Measurements from ENCODE around the gene FAM83E.
"Not testable (repeated sequence)": the region's sequence is repeated elsewhere in the genome, so short reads cannot be mapped to it uniquely, and the experiment has no call there.

FAM83E gene

GRCh38 chr19:48614436-48615230 is at the start of gene FAM83E:
Gene FAM83E, minus strand, starts transcription at chr19:48615076. Its CDS starts 1,704 bp downstream, at chr19:48613372.
- peak; percentile 31 for DNase-seq

GRCh38 chr19:48664476-48664875 is 49.6 kb upstream of the FAM83E start:
- DNase-seq, result no peak

GRCh38 chr19:48663667-48664066 is 48.8 kb upstream of the FAM83E start:
- no peak for DNase-seq

DNA sequence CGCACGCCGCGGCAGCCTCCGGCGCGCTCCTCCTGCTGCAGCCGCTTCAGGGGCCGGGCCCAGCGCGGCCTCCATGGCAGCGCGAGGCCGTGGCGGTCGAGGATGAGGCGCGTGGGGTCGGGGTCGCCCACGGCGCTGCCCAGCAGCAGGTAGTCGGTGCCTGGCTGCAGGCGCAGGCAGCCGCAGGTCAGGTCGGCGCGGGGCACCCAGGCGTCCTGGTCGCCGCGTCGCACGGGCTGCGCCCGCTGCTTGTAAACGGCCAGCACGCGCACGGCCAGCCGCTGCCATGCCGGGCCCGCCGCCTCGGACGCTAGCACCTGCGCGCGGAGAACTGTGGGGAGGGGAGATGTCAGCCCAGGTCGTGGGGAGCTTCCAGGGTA is 46.8 kb upstream of the FAM83E start:
- no peak for DNase-seq

GRCh38 chr19:48660852-48661710 is 46.2 kb upstream of the FAM83E start:
- DNase-seq, result peak; percentile 32

GRCh38 chr19:48659768-48660167 is 44.9 kb upstream of the FAM83E start:
- no peak for DNase-seq

DNA sequence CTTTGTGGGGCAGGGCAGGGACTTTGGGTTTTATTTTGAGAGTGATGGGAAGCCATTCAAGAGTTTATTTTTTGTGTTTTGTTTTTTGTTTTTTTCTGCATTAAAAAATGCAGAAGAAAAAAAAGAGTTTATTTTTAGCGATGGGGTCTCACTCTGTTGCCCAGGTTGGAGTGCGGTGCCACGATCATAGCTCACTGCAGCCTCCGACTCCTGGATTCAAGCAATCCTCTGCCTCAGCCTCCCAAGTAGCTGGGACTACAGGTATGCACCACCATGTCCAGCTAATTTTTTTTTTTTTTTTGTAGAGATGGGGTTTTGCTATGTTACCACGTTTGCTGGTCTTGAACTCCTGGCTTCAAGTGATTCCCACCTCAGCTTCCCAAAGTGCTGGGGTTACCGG is 43.6 kb upstream of the FAM83E start:
- DNase-seq, result no peak

GRCh38 chr19:48657828-48658227 is 43.0 kb upstream of the FAM83E start:
- DNase-seq, result not testable (repeated sequence)

- DNase-seq, result no peak
These were observed 42.1 kb upstream of the FAM83E start for GRCh38 chr19:48656840-48657474.

GRCh38 chr19:48654299-48655059 is 39.6 kb upstream of the FAM83E start:
- DNase-seq, result peak; percentile 50

DNA sequence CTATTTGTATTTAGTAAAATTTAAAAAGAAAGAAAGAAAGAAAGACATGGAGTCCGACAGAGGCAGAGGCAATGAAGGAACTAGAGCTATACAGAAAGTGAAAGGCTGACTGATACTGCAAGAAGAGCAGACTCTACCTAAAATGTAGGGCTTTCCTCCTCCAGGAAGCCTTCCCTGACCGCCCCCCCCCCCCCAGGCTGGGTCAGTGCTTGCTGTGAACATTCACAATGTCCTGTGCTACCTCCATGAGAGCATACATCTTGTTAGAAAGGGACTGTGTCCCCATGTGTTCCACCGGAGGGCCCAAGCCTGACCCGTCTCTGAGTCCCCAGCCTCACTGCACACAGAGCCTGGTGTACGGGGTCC is 36.8 kb upstream of the FAM83E start:
- no peak for DNase-seq

- DNase-seq, result no peak
These were observed 36.3 kb upstream of the FAM83E start for GRCh38 chr19:48650974-48651682.

DNA sequence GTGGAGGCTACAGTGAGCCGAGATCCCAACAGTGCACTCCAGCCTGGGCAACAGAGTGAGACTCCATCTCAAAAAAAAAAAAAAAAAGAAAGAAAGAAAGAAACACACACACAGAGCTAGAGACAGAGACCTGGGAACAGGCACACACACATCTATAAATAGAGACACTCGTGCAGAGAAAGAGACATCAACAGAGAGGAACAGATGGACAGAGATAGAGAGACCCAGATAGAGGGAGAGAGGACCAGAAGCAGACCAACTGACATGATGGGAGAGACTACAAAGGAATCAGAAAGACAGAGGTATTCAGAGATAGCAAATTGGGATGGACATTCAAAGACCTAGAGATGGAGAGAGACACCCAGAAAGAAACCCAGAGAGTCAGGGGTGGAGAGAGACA is 33.3 kb upstream of the FAM83E start:
- no peak for DNase-seq

DNA sequence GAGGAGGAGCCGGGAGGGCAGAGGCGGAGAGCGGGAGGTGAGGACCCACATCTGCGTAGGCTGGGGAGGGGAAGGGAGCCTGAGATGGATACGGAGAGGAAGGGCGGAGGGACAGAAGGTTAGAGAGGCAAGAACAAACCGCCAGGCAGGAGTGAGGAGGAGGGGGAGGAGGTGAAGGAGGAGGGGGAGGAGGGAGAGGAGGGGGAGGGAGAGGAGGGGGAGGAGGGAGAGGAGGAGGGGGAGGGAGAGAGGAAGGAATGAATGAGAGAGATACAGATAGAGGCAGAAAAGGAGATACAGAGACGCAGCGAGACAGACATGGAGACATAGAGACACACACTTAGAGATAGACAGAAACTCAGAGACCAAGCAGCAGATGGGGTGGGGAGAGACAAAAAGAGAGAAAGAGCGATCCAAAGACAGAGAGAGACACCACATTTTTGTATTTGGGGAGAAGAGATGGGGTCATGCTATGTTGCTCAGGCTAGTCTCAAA is 31.9 kb upstream of the FAM83E start:
- DNase-seq, result no peak

DNA sequence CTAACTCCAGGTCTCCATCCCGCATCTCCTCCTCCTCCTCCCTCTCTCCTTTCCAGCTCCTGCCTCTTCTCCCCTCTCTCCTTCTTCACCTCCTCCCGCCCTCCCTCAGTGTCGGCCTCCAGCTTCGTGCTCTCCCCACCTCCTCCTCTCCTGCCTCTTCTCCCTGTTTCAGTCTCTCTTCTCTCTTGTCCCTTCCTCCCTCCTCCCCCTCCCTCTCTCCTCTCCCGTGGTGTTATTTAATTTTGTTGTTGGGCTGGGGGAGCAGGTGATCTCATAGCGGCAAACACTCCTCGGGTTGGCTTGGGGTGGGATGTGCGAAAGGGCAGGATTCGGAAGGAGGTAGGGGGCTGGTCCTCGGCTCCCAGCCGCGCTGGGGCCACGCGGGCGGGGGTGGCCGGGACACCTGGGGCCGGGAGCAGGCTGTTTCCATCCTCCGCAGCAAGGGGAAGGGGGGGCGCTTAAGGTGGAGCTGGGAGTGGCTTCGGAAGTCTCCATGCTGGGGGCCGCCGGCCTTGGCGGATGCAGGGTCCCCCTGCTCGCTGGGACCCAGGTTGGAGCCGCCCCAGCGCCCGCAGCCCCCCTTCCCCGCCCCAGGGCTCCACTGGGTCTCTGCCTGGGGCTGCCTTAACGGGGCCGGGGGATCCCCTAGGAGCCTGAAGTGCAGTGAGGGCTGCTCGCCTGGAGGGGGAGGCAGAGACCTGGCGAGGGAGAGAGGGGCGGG is 31.3 kb upstream of the FAM83E start, which contains the start of gene CA11:
Gene CA11, minus strand, starts transcription at position 187 of the 721 bp plus-strand sequence. CDS start 555 bp downstream, outside the sequence.
- peak; percentile 84 for DNase-seq

DNA sequence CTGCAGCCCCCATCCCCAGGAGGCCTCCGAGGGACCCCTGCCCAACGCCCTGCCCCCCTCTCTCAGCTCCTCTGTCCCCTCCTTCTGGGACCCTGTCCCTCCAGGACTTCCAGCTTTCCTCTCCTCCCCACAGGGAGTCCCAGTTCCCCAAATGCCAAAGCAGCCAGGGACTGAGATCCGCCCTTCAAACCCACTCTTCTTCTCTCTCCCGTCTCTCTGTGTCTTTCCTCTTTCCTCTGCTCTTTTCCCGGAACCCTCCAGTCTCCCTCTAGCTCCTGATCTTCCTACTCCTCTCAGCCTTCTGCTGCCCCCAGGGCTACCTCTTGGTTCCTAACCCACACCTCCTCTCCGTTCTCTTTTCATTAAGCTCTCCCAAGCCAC is 30.7 kb upstream of the FAM83E start:
- DNase-seq, result no peak

DNA sequence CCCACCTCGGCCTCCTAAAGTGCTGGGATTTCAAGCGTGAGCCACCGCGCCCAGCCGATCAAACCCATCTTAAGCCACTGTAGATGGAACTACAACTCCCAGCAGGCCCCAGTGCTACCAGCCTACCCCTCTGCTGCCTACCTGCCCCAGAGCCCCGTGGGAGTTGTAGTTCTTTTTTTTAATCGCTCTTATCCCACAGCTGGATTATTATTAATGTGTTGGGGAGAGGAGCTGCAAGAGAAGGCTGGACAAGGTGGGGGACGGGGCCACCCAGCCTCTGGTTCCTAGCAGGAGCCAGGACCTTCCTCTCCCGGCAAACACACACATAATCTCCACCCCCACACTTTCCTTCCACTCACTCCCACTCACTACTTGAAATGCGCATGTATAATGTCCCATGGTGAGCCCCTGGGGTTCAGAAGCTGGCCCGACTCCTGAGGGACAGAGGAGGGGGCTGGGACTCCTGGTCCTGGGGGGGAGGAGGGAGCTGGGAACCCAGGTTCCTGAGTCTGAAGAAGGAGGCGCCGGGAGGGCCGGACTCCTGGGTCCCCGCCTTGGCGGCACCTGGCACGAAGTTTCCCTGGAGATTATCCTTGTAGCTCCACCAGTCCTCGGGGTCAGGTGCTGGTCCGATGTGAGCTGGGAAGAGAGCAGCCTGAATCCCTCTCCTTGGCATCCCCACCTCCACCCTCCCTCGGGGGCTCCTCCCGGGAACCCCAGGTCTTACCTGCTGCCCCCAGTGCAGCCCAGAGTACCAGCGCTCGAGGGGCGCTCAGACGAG is 30.2 kb upstream of the FAM83E start:
- peak; percentile 58 for DNase-seq

- DNase-seq, result no peak
These were observed 29.5 kb upstream of the FAM83E start for GRCh38 chr19:48644355-48644754.

- DNase-seq, result no peak
These were observed 28.0 kb upstream of the FAM83E start for GRCh38 chr19:48642862-48643261.

GRCh38 chr19:48641850-48642249 is 27.0 kb upstream of the FAM83E start:
- no peak for DNase-seq

Measured in NCI-H345 (cell line).